GM21367 (cell line): ENCODE results near the gene HSD17B12.

ENCODE experiments used
- ATAC-seq: cut with Tn5 transposase; IDR thresholded peaks from one replicate; pipeline ENCODE4 v1.9.1; 2021; ENCODE audit not compliant: unreplicated experiment

Gene HSD17B12

GRCh38 chr11:43856993-43857392, 176.5 kb downstream of the HSD17B12 start:
- no peak for ATAC-seq

GRCh38 chr11:43861141-43861540, 180.6 kb downstream of the HSD17B12 start:
- no peak for ATAC-seq

- ATAC-seq = no peak
These were observed 186.0 kb downstream of the HSD17B12 start for GRCh38 chr11:43866520-43866919.

GRCh38 chr11:43866969-43867368, 186.4 kb downstream of the HSD17B12 start:
- ATAC-seq = no peak

- ATAC-seq = peak; percentile 99
These were observed 188.5 kb downstream of the HSD17B12 start for GRCh38 chr11:43868852-43869567.

GRCh38 chr11:43871051-43871450, 190.5 kb downstream of the HSD17B12 start:
- no peak for ATAC-seq

GRCh38 chr11:43872995-43873394, 192.5 kb downstream of the HSD17B12 start:
- ATAC-seq = no peak

- ATAC-seq = no peak
These were observed 193.5 kb downstream of the HSD17B12 start for GRCh38 chr11:43874078-43874477.

GRCh38 chr11:43874738-43875137, 194.2 kb downstream of the HSD17B12 start:
- no peak for ATAC-seq

- no peak for ATAC-seq
These were observed 199.5 kb downstream of the HSD17B12 start for GRCh38 chr11:43879789-43880639.

GRCh38 chr11:43880640-43881159, 200.2 kb downstream of the HSD17B12 start, which contains the start of gene ALKBH3:
TSS of gene ALKBH3 (plus strand) at chr11:43880831. CDS start at chr11:43882653, 1,822 bp downstream.
- peak; percentile 93 for ATAC-seq

- no peak for ATAC-seq
These were observed 212.3 kb downstream of the HSD17B12 start for GRCh38 chr11:43892851-43893250.

GRCh38 chr11:43894546-43894945, 214.0 kb downstream of the HSD17B12 start:
- no peak for ATAC-seq

- ATAC-seq = no peak
These were observed 215.1 kb downstream of the HSD17B12 start for GRCh38 chr11:43895601-43896000.

GRCh38 chr11:43898574-43898973, 218.0 kb downstream of the HSD17B12 start:
- ATAC-seq = no peak

GRCh38 chr11:43899094-43899493, 218.6 kb downstream of the HSD17B12 start:
- no peak for ATAC-seq

GRCh38 chr11:43901551-43901950, 221.0 kb downstream of the HSD17B12 start:
- ATAC-seq = no peak

GRCh38 chr11:43903078-43903477, 222.5 kb downstream of the HSD17B12 start:
- no peak for ATAC-seq

- ATAC-seq = no peak
These were observed 223.4 kb downstream of the HSD17B12 start for GRCh38 chr11:43903969-43904368.

- no peak for ATAC-seq
These were observed 224.4 kb downstream of the HSD17B12 start for GRCh38 chr11:43904742-43905535.

- no peak for ATAC-seq
These were observed 225.3 kb downstream of the HSD17B12 start for GRCh38 chr11:43905813-43906241.
